ENCODE results near the gene ME3. TPM values are rescaled to one million over a fixed set of nuclear protein-coding genes. Genes with fewer than 3 reads are reported as not detected.

Gene ME3
- total RNA-seq, 1 experiment from 2014 or later: 1.8 TPM

GRCh38 chr11:86693518-86693917 lies 21.1 kb upstream of the ME3 start (continued):
- TF ChIP-seq ZNF425 (CRISPR knock-in tag; conservative IDR thresholded peaks at IDR 0.05): no peak
- no peak for TF ChIP-seq SMAD4 (CRISPR knock-in tag; IDR thresholded peaks at IDR 0.05)
- no peak for TF ChIP-seq TCF7 (CRISPR knock-in tag; IDR thresholded peaks at IDR 0.05; ENCODE audit: low read depth)
- TF ChIP-seq, protein P1, sequence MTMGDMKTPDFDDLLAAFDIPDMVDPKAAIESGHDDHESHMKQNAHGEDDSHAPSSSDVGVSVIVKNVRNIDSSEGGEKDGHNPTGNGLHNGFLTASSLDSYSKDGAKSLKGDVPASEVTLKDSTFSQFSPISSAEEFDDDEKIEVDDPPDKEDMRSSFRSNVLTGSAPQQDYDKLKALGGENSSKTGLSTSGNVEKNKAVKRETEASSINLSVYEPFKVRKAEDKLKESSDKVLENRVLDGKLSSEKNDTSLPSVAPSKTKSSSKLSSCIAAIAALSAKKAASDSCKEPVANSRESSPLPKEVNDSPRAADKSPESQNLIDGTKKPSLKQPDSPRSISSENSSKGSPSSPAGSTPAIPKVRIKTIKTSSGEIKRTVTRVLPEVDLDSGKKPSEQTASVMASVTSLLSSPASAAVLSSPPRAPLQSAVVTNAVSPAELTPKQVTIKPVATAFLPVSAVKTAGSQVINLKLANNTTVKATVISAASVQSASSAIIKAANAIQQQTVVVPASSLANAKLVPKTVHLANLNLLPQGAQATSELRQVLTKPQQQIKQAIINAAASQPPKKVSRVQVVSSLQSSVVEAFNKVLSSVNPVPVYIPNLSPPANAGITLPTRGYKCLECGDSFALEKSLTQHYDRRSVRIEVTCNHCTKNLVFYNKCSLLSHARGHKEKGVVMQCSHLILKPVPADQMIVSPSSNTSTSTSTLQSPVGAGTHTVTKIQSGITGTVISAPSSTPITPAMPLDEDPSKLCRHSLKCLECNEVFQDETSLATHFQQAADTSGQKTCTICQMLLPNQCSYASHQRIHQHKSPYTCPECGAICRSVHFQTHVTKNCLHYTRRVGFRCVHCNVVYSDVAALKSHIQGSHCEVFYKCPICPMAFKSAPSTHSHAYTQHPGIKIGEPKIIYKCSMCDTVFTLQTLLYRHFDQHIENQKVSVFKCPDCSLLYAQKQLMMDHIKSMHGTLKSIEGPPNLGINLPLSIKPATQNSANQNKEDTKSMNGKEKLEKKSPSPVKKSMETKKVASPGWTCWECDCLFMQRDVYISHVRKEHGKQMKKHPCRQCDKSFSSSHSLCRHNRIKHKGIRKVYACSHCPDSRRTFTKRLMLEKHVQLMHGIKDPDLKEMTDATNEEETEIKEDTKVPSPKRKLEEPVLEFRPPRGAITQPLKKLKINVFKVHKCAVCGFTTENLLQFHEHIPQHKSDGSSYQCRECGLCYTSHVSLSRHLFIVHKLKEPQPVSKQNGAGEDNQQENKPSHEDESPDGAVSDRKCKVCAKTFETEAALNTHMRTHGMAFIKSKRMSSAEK (CRISPR knock-in tag; IDR thresholded peaks at IDR 0.05; ENCODE audit: borderline replicate concordance): no peak
- no peak for TF ChIP-seq ZNF232 (CRISPR knock-in tag; IDR thresholded peaks at IDR 0.05)
- no peak for TF ChIP-seq TEAD1 (CRISPR knock-in tag; IDR thresholded peaks at IDR 0.05)
- TF ChIP-seq SMAD3 (CRISPR knock-in tag; IDR thresholded peaks at IDR 0.05; ENCODE audit: borderline replicate concordance): no peak
- TF ChIP-seq ERG (CRISPR knock-in tag; IDR thresholded peaks at IDR 0.05): no peak

DNA sequence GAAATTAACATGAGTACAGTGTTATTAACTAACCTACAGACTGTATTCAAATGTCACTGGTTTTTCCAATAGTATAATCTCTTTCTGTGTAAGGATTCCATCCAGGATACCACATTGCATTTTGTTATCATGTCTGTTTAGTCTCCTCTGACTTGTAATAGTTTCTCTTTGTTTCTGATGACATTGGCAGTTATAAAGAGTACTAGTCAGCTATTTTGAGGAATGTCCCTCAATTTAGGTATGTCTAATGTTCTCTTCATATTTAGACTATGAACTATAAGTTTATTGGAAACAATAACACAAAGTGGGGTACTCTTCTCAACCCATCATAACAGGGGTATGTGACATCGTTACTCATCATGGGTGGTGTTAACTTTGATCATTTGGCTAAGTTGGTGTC lies 20.3 kb upstream of the ME3 start:
- H3K4me3 Mint-ChIP-seq: no peak overlapping the region
- no peaks in the 10 kb centered on the region for H3K36me3 Mint-ChIP-seq
- H3K9me3 Mint-ChIP-seq: no peaks in the 10 kb centered on the region
- DNase-seq (ENCODE audit: low spot score): no peak
- ChIA-PET CTCF (no interaction called here), POLR2A (interaction anchor here (0.7 kb wide), 1 partner anchor 303 kb away, joined by 3 read pairs; no protein-coding TSS in a partner anchor)
- H3K27ac Mint-ChIP-seq: no peak overlapping the region
- H3K4me1 Mint-ChIP-seq: no peaks in the 10 kb centered on the region
- no peak for ATAC-seq
- peaks cover 2% of the 10 kb centered on the region; the same call in 1 of the 2 replicates for H3K27me3 Mint-ChIP-seq (ENCODE audit: low read depth)
- TF ChIP-seq ZNF425 (CRISPR knock-in tag; conservative IDR thresholded peaks at IDR 0.05): no peak
- TF ChIP-seq FOXK1 (CRISPR knock-in tag; IDR thresholded peaks at IDR 0.05): no peak
- TF ChIP-seq ZNF512 (CRISPR knock-in tag; IDR thresholded peaks at IDR 0.05; ENCODE audit: borderline replicate concordance): no peak
- no peak for TF ChIP-seq ZNF138 (CRISPR knock-in tag; conservative IDR thresholded peaks at IDR 0.05)
- no peak for TF ChIP-seq ATF1 (CRISPR knock-in tag; IDR thresholded peaks at IDR 0.05)
- TF ChIP-seq ZNF671 (CRISPR knock-in tag; IDR thresholded peaks at IDR 0.05): no peak
- no peak for TF ChIP-seq E2F1 (CRISPR knock-in tag; IDR thresholded peaks at IDR 0.05)
- TF ChIP-seq RORB (CRISPR knock-in tag; IDR thresholded peaks at IDR 0.05): no peak
- TF ChIP-seq SP1 (CRISPR knock-in tag; conservative IDR thresholded peaks at IDR 0.05): no peak
- TF ChIP-seq KAT7 (CRISPR knock-in tag; IDR thresholded peaks at IDR 0.05; ENCODE audit: borderline replicate concordance): no peak
- TF ChIP-seq GTF2I (CRISPR knock-in tag; conservative IDR thresholded peaks at IDR 0.05): no peak
- no peak for TF ChIP-seq ZBTB21 (CRISPR knock-in tag; IDR thresholded peaks at IDR 0.05; ENCODE audit: borderline replicate concordance)
- TF ChIP-seq PREB (CRISPR knock-in tag; IDR thresholded peaks at IDR 0.05; ENCODE audit: borderline replicate concordance): no peak
- no peak for TF ChIP-seq IRF2 (CRISPR knock-in tag; IDR thresholded peaks at IDR 0.05; ENCODE audit: borderline replicate concordance, low read depth)
